NB4 (cell line): ENCODE data around the gene DGCR6L.

Source experiments
- POLR2A ChIP-seq: IDR thresholded peaks from 2 replicates; pipeline ENCODE4 v1.6.1; 2011; ENCODE audit warnings: mild to moderate bottlenecking; ENCODE audit not compliant: insufficient read length; ENCODE audit errors: extremely low read depth
- TF ChIP-seq, protein P1 (sequence below): IDR thresholded peaks from one replicate; pipeline ENCODE4 v1.5.1; 2012; ENCODE audit warnings: low read depth, low read length
- TF ChIP-seq, protein P2 (sequence below): IDR thresholded peaks from 2 replicates; pipeline ENCODE4 v1.6.1; 2011; ENCODE audit warnings: low read depth, low read length

DNA sequence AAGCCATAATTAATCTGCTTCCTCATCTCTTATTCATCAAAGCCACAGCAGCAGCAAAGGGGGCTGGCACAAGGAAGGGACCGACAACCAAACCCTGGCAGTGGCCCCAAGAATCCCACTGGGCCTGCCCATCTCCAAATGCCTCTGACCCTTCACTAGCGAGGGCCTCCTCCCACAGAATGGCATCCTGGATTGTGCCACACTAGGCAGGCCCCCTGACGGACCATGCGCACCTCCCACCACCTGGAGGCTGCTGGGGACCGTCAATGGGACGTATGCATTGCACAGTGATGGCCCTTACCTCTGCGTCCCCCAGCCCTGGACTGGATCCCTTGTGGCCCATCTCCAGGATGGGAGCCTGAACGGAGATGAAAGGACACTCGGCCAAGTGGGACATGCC is 47.7 kb downstream of the DGCR6L start:
- TF ChIP-seq, protein P1, sequence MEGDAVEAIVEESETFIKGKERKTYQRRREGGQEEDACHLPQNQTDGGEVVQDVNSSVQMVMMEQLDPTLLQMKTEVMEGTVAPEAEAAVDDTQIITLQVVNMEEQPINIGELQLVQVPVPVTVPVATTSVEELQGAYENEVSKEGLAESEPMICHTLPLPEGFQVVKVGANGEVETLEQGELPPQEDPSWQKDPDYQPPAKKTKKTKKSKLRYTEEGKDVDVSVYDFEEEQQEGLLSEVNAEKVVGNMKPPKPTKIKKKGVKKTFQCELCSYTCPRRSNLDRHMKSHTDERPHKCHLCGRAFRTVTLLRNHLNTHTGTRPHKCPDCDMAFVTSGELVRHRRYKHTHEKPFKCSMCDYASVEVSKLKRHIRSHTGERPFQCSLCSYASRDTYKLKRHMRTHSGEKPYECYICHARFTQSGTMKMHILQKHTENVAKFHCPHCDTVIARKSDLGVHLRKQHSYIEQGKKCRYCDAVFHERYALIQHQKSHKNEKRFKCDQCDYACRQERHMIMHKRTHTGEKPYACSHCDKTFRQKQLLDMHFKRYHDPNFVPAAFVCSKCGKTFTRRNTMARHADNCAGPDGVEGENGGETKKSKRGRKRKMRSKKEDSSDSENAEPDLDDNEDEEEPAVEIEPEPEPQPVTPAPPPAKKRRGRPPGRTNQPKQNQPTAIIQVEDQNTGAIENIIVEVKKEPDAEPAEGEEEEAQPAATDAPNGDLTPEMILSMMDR = no peak
- no peak for TF ChIP-seq POLR2A
- TF ChIP-seq, protein P2, sequence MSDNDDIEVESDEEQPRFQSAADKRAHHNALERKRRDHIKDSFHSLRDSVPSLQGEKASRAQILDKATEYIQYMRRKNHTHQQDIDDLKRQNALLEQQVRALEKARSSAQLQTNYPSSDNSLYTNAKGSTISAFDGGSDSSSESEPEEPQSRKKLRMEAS = no peak
